ENCODE results near the gene NPPC.

GRCh38 chr2:231975001-231975400, 48.8 kb upstream of the NPPC start:
- TF ChIP-seq CTCF (IDR thresholded peaks at IDR 0.05; ENCODE audit: insufficient read depth, low read length, poor library complexity, severe bottlenecking) (no peak), EZH2phosphoT487 (conservative IDR thresholded peaks at IDR 0.05; ENCODE audit: low read length) (no peak)
